Dedifferentiated amniotic fluid mesenchymal stem cell (primary cell): ENCODE data around the gene DOCK4.

Experiments
- DNase-seq: peaks from one replicate; pipeline ENCODE4 v3.0.0-alpha.2; 2016; ENCODE audit errors: extremely low spot score

Gene DOCK4

GRCh38 chr7:111827863-111828504, 378.2 kb downstream of the DOCK4 start:
- peak; percentile 35 for DNase-seq

- peak; percentile 53 for DNase-seq
Observed at GRCh38 chr7:111825046-111825445, 381.2 kb downstream of the DOCK4 start.

- DNase-seq: no peak
Observed at GRCh38 chr7:111823826-111824225, 382.4 kb downstream of the DOCK4 start.

GRCh38 chr7:111821046-111821445, 385.2 kb downstream of the DOCK4 start:
- DNase-seq: no peak

- DNase-seq: no peak
Observed at GRCh38 chr7:111820621-111821020, 385.6 kb downstream of the DOCK4 start.

- DNase-seq: no peak
Observed at GRCh38 chr7:111820121-111820520, 386.1 kb downstream of the DOCK4 start.

GRCh38 chr7:111815354-111815753, 390.8 kb downstream of the DOCK4 start:
- no peak for DNase-seq

- no peak for DNase-seq
Observed at GRCh38 chr7:111813306-111813705, 392.9 kb downstream of the DOCK4 start.

- DNase-seq: no peak
Observed at GRCh38 chr7:111806232-111806631, 400.0 kb downstream of the DOCK4 start.

GRCh38 chr7:111803015-111803758, 403.0 kb downstream of the DOCK4 start:
- DNase-seq: peak; percentile 49

GRCh38 chr7:111802194-111802772, 403.9 kb downstream of the DOCK4 start:
- DNase-seq: no peak

- DNase-seq: no peak
Observed at GRCh38 chr7:111801277-111801676, 404.9 kb downstream of the DOCK4 start.

GRCh38 chr7:111796671-111797070, 409.5 kb downstream of the DOCK4 start:
- no peak for DNase-seq

GRCh38 chr7:111789870-111790269, 416.3 kb downstream of the DOCK4 start:
- no peak for DNase-seq

- no peak for DNase-seq
Observed at GRCh38 chr7:111789048-111789320, 417.2 kb downstream of the DOCK4 start.

GRCh38 chr7:111788286-111789047, 417.7 kb downstream of the DOCK4 start:
- no peak for DNase-seq

GRCh38 chr7:111787741-111788140, 418.5 kb downstream of the DOCK4 start:
- no peak for DNase-seq

- DNase-seq: no peak
Observed at GRCh38 chr7:111787099-111787498, 419.1 kb downstream of the DOCK4 start.

GRCh38 chr7:111785076-111785475, 421.1 kb downstream of the DOCK4 start:
- no peak for DNase-seq

GRCh38 chr7:111784296-111784695, 421.9 kb downstream of the DOCK4 start:
- DNase-seq: no peak

- no peak for DNase-seq
Observed at GRCh38 chr7:111783854-111784253, 422.3 kb downstream of the DOCK4 start.

GRCh38 chr7:111780527-111780926, 425.7 kb downstream of the DOCK4 start:
- no peak for DNase-seq

GRCh38 chr7:111775206-111775605, 431.0 kb downstream of the DOCK4 start:
- no peak for DNase-seq
